Stimulated activated naive CD8-positive, alpha-beta T cell treated with anti-CD3 and anti-CD28 coated beads, Interleukin-15, amount 100 ng/mL, for 72 hours (primary cell): ENCODE data around the gene FOXI2.

Experiments
- ATAC-seq: fragments of 150-1000 bp; cut with Tn5 transposase; 2 replicates; pipeline ENCODE4 v1.10.0; 2021; ENCODE audit warnings: mild to moderate bottlenecking, moderate library complexity
- DNase-seq, 2 donors: peaks; one replicate each; pipeline ENCODE4 v3.0.0; 2021 to 2022
- H3K27ac Mint-ChIP-seq, 2 donors: one replicate each; pipeline ENCODE4 v1.8.0; 2022; ENCODE audit warnings: mild to moderate bottlenecking in 2 of 2, mixed read lengths in 2 of 2, moderate library complexity in 2 of 2
- H3K27me3 Mint-ChIP-seq: one replicate; pipeline ENCODE4 v1.8.0; 2022; ENCODE audit warnings: mixed read lengths
- H3K4me1 Mint-ChIP-seq: one replicate; pipeline ENCODE4 v1.8.0; 2022; ENCODE audit warnings: mild to moderate bottlenecking, mixed read lengths
- H3K4me3 Mint-ChIP-seq, 2 donors: one replicate each; pipeline ENCODE4 v1.8.0; 2022; ENCODE audit warnings: mild to moderate bottlenecking in 2 of 2, mixed read lengths in 2 of 2, moderate library complexity in 1 of 2
- H3K9me3 Mint-ChIP-seq, 2 donors: one replicate each; pipeline ENCODE4 v1.8.0; 2022; ENCODE audit warnings: mixed read lengths in 2 of 2

The FOXI2 gene

GRCh38 chr10:127736222-127736914 lies 617 bp upstream of the FOXI2 start:
- Mint-ChIP-seq H3K4me3 (no peak overlapping the region), H3K9me3 (peaks cover 0 to 8% of the 10 kb centered on the region in 2 donors), H3K27ac (no peak overlapping the region), H3K27me3 (peaks cover 59% of the 10 kb centered on the region), H3K4me1 (no peaks in the 10 kb centered on the region)
- DNase-seq (no peak), ATAC-seq (no peak)

GRCh38 chr10:127737563-127738511 lies 852 bp downstream of the FOXI2 start:
- peaks cover 0 to 8% of the 10 kb centered on the region in 2 donors for H3K9me3 Mint-ChIP-seq
- H3K4me3 Mint-ChIP-seq, result no peak overlapping the region
- no peak overlapping the region for H3K27ac Mint-ChIP-seq
- H3K27me3 Mint-ChIP-seq, result peaks cover 56% of the 10 kb centered on the region
- no peak for ATAC-seq
- no peak for DNase-seq
- H3K4me1 Mint-ChIP-seq, result no peaks in the 10 kb centered on the region

GRCh38 chr10:127738512-127739424 lies 1.8 kb downstream of the FOXI2 start:
- Mint-ChIP-seq H3K27ac (no peak overlapping the region), H3K4me3 (no peak overlapping the region), H3K27me3 (peaks cover 47% of the 10 kb centered on the region), H3K4me1 (no peaks in the 10 kb centered on the region), H3K9me3 (peaks cover 0 to 8% of the 10 kb centered on the region in 2 donors)
- ATAC-seq (no peak), DNase-seq (no peak)

DNA sequence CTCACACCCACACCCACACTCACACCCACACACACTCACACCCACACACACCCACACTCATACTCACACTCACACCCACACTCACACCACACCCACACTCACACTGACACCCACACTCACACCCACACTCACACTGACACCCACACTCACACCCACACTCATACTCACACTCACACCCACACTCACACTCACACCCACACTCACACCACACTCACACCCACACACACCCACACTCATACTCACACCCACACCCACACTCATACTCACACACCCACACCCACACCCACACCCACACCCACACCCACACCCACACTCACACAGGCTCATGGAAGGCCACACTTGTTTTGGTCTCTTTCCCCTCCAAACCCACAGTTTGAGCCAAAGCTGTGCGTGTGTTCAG lies 2.9 kb downstream of the FOXI2 start:
- H3K27me3 Mint-ChIP-seq, result peaks cover 36% of the 10 kb centered on the region
- ATAC-seq (no peak), DNase-seq (no peak)
- H3K27ac Mint-ChIP-seq, result peak overlapping the region in 1 of 2 donors; percentile 21
- H3K4me3 Mint-ChIP-seq, result no peak overlapping the region
- peaks cover 0 to 8% of the 10 kb centered on the region in 2 donors for H3K9me3 Mint-ChIP-seq
- H3K4me1 Mint-ChIP-seq, result no peaks in the 10 kb centered on the region

DNA sequence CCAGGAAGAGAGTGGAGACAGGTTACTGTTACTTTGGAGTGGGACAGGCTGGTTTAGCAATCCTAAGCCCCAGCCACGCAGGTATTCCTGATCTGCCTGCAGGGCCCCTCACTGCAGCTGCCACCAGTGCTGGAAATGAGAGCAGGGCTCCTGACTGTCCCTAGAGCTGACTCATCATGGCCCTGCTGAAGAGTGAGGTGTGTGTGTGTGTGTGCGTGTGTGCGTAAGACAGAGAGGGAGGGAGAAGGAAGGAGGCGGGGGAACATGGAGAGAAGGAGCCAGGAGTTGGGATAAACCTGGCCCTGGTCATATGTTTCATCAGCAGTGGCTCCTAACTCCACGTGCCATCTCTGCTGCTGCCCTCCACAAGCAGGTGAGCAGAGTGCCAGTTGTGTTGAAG lies 3.6 kb downstream of the FOXI2 start:
- no peak for DNase-seq
- Mint-ChIP-seq H3K4me1 (no peaks in the 10 kb centered on the region), H3K4me3 (no peak overlapping the region), H3K27me3 (peaks cover 29% of the 10 kb centered on the region), H3K9me3 (peaks cover 0 to 8% of the 10 kb centered on the region in 2 donors), H3K27ac (no peak overlapping the region)
- no peak for ATAC-seq

DNA sequence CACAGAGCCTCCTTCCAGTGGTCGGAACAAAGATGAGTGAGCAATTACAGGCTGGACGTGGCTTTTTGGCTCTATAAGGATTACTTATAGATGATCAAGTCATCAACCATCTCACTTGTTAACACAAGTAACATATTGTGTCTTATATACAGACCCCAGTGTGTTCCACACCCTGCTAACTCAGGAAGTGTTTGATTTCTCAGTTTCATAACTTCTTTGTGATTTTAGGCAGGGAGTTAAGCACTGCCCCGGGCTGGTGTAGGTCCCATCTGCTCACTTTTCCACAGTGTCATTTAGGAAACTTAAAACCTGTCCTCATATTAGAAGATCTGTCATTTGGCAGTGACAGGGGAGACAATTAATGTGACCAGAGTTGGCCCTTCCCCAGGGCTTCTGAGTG lies 6.2 kb downstream of the FOXI2 start:
- Mint-ChIP-seq H3K27ac (no peak overlapping the region), H3K27me3 (peaks cover 4% of the 10 kb centered on the region), H3K4me3 (no peak overlapping the region), H3K4me1 (no peaks in the 10 kb centered on the region), H3K9me3 (peaks cover 0 to 8% of the 10 kb centered on the region in 2 donors)
- DNase-seq (no peak), ATAC-seq (no peak)

- ATAC-seq (no peak), DNase-seq (no peak)
- Mint-ChIP-seq H3K9me3 (peaks cover 0 to 12% of the 10 kb centered on the region in 2 donors), H3K27me3 (no peaks in the 10 kb centered on the region), H3K4me3 (no peak overlapping the region), H3K27ac (no peak overlapping the region), H3K4me1 (no peaks in the 10 kb centered on the region)
Observed at GRCh38 chr10:127744956-127745355, 8.0 kb downstream of the FOXI2 start.

DNA sequence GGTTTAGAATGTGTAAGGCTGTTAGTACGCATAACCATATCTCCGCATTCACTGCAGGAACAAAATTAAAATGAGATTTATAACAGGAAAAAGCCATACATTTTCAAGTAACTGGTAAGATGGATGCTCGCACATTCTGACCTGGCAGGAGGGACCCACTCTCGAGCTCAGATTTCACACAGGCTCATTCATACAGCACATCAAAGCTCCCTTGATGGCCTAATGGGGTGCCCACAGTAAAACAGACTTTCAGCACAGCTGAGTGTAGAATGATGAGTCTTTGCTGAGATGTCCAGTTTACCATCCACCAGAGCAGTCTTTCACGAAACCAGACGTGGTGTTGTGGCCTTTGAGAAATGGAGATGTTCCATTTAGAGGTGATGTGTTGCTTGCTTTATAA lies 8.9 kb downstream of the FOXI2 start:
- ATAC-seq, result no peak
- Mint-ChIP-seq H3K4me1 (no peaks in the 10 kb centered on the region), H3K9me3 (peaks cover 0 to 9% of the 10 kb centered on the region in 2 donors), H3K27ac (no peak overlapping the region), H3K27me3 (no peaks in the 10 kb centered on the region), H3K4me3 (no peak overlapping the region)
- no peak for DNase-seq

DNA sequence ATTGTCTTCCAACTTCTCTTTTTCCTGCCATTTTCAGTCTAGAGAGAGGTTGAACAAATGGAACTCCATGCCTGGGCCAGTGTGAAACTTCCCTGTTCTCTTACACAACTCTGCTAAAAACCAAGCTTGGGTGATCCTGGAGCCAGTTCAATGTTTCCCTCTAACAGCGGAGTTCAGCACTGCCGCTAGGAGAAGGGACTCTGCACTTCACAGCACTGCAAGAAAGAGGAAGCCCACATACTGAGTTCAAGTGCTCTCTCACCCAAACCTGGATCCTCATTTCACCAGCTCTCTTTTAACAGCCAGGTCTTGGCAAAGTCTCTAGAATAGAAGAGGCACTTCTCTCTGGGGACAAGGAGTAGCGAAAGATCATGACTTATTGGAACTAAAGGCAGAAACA lies 18.8 kb downstream of the FOXI2 start:
- H3K27ac Mint-ChIP-seq, result no peak overlapping the region
- no peak overlapping the region for H3K4me3 Mint-ChIP-seq
- H3K9me3 Mint-ChIP-seq, result no peaks in the 10 kb centered on the region
- no peaks in the 10 kb centered on the region for H3K4me1 Mint-ChIP-seq
- ATAC-seq, result no peak
- H3K27me3 Mint-ChIP-seq, result peaks cover 28% of the 10 kb centered on the region
- no peak for DNase-seq

DNA sequence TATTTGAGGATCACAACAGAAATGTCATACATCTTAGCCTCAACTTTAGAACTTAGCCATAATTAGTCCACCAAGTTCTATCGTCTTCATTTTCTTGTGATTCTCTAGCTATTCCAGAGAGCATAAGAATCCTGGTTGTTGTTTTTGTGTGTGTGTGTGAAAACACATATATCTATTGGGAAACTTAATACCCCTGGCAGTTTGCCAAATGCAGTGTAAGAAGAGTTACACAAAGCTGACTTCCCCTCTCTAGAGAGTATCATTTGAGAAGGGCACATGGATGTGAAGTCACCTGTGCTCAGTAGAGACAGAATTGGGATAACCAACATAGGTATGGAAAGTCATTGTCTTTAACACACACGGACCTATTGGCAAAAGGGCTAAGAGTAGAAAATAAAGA lies 19.3 kb downstream of the FOXI2 start:
- ATAC-seq (no peak), DNase-seq (no peak)
- Mint-ChIP-seq H3K27ac (no peak overlapping the region), H3K27me3 (peaks cover 28% of the 10 kb centered on the region), H3K4me1 (no peaks in the 10 kb centered on the region), H3K9me3 (no peaks in the 10 kb centered on the region), H3K4me3 (no peak overlapping the region)

- no peak overlapping the region for H3K27ac Mint-ChIP-seq
- no peaks in the 10 kb centered on the region for H3K9me3 Mint-ChIP-seq
- ATAC-seq (no peak), DNase-seq (no peak)
- no peak overlapping the region for H3K4me3 Mint-ChIP-seq
- H3K4me1 Mint-ChIP-seq, result no peaks in the 10 kb centered on the region
- H3K27me3 Mint-ChIP-seq, result peaks cover 35% of the 10 kb centered on the region
Observed at GRCh38 chr10:127757033-127757432, 20.0 kb downstream of the FOXI2 start.

GRCh38 chr10:127759276-127759675 lies 22.3 kb downstream of the FOXI2 start:
- ATAC-seq (no peak), DNase-seq (no peak)
- peaks cover 32% of the 10 kb centered on the region for H3K27me3 Mint-ChIP-seq
- H3K4me1 Mint-ChIP-seq, result no peaks in the 10 kb centered on the region
- H3K9me3 Mint-ChIP-seq, result no peaks in the 10 kb centered on the region
- no peak overlapping the region for H3K27ac Mint-ChIP-seq
- H3K4me3 Mint-ChIP-seq, result no peak overlapping the region

DNA sequence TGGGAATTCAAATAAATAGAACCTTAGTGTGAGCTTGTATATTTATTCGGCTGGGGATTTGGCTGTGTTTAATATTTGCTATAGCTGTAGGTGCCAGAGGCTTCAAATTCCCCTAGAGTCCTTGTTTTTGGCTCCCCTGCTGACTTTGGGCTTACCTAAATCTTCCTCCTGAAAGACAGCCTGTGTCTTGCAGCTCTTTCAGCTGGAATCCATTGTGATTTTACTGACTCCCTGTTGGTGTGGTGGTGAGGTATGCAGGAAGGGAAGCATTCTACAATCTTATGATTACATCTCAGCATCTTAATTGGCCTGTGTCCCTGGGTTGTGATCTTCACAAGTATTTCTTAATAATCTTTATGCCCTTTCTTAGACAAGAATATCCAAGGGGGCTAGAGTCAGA lies 25.9 kb downstream of the FOXI2 start:
- no peak overlapping the region for H3K27ac Mint-ChIP-seq
- H3K9me3 Mint-ChIP-seq, result no peaks in the 10 kb centered on the region
- no peaks in the 10 kb centered on the region for H3K4me1 Mint-ChIP-seq
- H3K4me3 Mint-ChIP-seq, result no peak overlapping the region
- ATAC-seq (no peak), DNase-seq (no peak)
- peaks cover 41% of the 10 kb centered on the region for H3K27me3 Mint-ChIP-seq

DNA sequence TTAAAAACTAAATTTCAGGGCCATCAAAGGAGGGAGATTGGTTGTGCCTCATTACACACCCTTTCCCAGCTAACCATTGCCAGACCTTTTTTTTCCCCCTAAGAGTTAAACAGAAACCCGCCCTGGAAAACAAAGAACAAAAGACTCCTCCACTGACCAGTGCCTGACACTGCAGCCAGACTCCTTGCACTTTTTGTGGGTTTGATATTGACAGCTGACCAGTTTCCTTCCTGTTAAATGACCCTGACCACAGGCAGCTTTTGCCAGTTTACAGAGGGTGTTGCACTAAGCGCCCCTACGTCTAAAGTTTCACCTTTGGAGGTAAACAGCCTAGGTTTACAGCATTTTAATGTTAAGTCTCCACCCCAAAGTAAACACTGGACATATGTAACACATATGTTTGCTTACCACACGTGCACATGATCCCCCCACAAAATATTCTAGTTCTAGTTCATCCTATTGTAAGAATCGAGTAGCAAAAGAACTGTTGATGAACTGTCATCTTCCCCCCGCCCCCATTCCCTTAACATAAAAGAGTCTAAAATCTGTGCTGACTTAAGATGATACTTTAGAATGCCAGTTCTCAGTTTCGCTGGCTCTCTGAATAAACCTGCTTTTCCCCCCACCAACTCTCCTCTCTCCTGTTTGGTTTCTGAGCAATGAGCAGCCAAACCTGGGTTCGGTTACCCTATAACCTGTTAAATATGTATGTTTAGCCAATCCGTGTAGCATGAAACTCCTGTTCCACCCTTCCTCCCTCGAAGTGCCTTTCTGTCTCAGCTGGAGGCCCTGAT lies 38.0 kb downstream of the FOXI2 start:
- Mint-ChIP-seq H3K27me3 (no peaks in the 10 kb centered on the region), H3K4me3 (no peak overlapping the region), H3K4me1 (no peaks in the 10 kb centered on the region), H3K9me3 (no peaks in the 10 kb centered on the region), H3K27ac (no peak overlapping the region)
- DNase-seq (no peak), ATAC-seq (no peak)

- Mint-ChIP-seq H3K4me3 (no peak overlapping the region), H3K9me3 (no peaks in the 10 kb centered on the region), H3K27me3 (peaks cover 7% of the 10 kb centered on the region), H3K27ac (no peak overlapping the region), H3K4me1 (no peaks in the 10 kb centered on the region)
- no peak for DNase-seq
- ATAC-seq, result no peak
Observed at GRCh38 chr10:127776816-127777215, 39.8 kb downstream of the FOXI2 start.
